ENCODE data around the gene SSBP3. TPM values are rescaled to one million over a fixed set of nuclear protein-coding genes. Genes with fewer than 3 reads are reported as not detected.

The SSBP3 gene
- total and polyA plus RNA-seq, 9 of the 15 experiments (the other 6 are each of a cell fraction or from before 2014, with no cell fraction given): 8.7 to 108 (median 33.8) TPM

DNA sequence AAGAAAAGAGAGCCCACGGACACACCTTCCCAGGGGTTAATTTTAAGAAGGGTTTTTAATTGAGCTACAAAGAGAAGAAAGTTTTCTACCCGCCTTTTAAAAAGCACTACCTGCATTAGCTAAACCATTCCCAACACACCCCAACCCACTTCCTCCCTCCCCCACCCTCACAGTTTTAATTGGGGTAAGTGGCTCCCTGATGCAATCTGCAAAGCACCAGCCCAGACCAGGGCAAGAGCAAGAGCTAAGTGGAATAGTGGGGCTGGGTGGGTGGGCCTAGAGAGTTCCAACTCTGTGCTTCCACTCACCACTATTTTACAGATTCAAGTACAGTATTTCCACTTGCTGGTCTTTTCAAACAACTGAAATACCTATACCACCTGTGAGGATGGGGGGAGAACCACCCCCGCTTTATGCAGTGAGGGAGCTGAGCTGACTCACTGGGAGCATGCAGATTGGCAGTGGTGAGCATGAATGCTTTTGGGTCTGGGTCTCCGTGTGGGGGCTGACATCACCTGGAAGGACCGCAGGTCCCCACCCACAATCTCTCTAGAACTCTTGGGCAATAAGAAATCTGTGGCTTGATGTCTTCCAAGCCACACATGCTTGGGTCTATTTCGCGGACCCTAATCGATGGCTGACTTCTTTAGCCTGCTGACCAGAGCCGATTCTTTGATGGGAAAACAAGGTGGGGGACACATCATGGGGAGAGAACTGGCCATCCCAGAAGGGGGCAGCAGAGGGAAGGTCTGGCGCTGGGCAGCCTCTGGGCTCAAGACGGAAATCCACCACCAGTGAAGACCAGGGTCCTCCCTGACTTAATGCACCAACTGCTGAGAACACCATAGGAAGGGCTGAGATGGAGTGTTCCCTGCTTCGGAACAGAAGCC is 95.5 kb downstream of the SSBP3 start (continued):
- TF ChIP-seq, protein P1, sequence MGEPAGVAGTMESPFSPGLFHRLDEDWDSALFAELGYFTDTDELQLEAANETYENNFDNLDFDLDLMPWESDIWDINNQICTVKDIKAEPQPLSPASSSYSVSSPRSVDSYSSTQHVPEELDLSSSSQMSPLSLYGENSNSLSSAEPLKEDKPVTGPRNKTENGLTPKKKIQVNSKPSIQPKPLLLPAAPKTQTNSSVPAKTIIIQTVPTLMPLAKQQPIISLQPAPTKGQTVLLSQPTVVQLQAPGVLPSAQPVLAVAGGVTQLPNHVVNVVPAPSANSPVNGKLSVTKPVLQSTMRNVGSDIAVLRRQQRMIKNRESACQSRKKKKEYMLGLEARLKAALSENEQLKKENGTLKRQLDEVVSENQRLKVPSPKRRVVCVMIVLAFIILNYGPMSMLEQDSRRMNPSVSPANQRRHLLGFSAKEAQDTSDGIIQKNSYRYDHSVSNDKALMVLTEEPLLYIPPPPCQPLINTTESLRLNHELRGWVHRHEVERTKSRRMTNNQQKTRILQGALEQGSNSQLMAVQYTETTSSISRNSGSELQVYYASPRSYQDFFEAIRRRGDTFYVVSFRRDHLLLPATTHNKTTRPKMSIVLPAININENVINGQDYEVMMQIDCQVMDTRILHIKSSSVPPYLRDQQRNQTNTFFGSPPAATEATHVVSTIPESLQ (CRISPR knock-in tag; IDR thresholded peaks at IDR 0.05): peak; percentile 41; the same call in 1 of the 2 replicates
- TF ChIP-seq ZZZ3 (IDR thresholded peaks at IDR 0.05): no peak
- TF ChIP-seq CC2D1A (IDR thresholded peaks at IDR 0.05): 0 out of 2 replicates have a peak, but pooled peaks have one; percentile 16
- TF ChIP-seq BHLHE40 (IDR thresholded peaks at IDR 0.05; ENCODE audit: low read length): peak; percentile 14; the same call in 1 of the 2 replicates
- TF ChIP-seq, protein P2, sequence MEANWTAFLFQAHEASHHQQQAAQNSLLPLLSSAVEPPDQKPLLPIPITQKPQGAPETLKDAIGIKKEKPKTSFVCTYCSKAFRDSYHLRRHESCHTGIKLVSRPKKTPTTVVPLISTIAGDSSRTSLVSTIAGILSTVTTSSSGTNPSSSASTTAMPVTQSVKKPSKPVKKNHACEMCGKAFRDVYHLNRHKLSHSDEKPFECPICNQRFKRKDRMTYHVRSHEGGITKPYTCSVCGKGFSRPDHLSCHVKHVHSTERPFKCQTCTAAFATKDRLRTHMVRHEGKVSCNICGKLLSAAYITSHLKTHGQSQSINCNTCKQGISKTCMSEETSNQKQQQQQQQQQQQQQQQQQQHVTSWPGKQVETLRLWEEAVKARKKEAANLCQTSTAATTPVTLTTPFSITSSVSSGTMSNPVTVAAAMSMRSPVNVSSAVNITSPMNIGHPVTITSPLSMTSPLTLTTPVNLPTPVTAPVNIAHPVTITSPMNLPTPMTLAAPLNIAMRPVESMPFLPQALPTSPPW (CRISPR knock-in tag; IDR thresholded peaks at IDR 0.05): 0 out of 2 replicates have a peak, but pooled peaks have one; percentile 49
- TF ChIP-seq CAMTA2 (CRISPR knock-in tag; conservative IDR thresholded peaks at IDR 0.05): no peak
- TF ChIP-seq, protein P3, sequence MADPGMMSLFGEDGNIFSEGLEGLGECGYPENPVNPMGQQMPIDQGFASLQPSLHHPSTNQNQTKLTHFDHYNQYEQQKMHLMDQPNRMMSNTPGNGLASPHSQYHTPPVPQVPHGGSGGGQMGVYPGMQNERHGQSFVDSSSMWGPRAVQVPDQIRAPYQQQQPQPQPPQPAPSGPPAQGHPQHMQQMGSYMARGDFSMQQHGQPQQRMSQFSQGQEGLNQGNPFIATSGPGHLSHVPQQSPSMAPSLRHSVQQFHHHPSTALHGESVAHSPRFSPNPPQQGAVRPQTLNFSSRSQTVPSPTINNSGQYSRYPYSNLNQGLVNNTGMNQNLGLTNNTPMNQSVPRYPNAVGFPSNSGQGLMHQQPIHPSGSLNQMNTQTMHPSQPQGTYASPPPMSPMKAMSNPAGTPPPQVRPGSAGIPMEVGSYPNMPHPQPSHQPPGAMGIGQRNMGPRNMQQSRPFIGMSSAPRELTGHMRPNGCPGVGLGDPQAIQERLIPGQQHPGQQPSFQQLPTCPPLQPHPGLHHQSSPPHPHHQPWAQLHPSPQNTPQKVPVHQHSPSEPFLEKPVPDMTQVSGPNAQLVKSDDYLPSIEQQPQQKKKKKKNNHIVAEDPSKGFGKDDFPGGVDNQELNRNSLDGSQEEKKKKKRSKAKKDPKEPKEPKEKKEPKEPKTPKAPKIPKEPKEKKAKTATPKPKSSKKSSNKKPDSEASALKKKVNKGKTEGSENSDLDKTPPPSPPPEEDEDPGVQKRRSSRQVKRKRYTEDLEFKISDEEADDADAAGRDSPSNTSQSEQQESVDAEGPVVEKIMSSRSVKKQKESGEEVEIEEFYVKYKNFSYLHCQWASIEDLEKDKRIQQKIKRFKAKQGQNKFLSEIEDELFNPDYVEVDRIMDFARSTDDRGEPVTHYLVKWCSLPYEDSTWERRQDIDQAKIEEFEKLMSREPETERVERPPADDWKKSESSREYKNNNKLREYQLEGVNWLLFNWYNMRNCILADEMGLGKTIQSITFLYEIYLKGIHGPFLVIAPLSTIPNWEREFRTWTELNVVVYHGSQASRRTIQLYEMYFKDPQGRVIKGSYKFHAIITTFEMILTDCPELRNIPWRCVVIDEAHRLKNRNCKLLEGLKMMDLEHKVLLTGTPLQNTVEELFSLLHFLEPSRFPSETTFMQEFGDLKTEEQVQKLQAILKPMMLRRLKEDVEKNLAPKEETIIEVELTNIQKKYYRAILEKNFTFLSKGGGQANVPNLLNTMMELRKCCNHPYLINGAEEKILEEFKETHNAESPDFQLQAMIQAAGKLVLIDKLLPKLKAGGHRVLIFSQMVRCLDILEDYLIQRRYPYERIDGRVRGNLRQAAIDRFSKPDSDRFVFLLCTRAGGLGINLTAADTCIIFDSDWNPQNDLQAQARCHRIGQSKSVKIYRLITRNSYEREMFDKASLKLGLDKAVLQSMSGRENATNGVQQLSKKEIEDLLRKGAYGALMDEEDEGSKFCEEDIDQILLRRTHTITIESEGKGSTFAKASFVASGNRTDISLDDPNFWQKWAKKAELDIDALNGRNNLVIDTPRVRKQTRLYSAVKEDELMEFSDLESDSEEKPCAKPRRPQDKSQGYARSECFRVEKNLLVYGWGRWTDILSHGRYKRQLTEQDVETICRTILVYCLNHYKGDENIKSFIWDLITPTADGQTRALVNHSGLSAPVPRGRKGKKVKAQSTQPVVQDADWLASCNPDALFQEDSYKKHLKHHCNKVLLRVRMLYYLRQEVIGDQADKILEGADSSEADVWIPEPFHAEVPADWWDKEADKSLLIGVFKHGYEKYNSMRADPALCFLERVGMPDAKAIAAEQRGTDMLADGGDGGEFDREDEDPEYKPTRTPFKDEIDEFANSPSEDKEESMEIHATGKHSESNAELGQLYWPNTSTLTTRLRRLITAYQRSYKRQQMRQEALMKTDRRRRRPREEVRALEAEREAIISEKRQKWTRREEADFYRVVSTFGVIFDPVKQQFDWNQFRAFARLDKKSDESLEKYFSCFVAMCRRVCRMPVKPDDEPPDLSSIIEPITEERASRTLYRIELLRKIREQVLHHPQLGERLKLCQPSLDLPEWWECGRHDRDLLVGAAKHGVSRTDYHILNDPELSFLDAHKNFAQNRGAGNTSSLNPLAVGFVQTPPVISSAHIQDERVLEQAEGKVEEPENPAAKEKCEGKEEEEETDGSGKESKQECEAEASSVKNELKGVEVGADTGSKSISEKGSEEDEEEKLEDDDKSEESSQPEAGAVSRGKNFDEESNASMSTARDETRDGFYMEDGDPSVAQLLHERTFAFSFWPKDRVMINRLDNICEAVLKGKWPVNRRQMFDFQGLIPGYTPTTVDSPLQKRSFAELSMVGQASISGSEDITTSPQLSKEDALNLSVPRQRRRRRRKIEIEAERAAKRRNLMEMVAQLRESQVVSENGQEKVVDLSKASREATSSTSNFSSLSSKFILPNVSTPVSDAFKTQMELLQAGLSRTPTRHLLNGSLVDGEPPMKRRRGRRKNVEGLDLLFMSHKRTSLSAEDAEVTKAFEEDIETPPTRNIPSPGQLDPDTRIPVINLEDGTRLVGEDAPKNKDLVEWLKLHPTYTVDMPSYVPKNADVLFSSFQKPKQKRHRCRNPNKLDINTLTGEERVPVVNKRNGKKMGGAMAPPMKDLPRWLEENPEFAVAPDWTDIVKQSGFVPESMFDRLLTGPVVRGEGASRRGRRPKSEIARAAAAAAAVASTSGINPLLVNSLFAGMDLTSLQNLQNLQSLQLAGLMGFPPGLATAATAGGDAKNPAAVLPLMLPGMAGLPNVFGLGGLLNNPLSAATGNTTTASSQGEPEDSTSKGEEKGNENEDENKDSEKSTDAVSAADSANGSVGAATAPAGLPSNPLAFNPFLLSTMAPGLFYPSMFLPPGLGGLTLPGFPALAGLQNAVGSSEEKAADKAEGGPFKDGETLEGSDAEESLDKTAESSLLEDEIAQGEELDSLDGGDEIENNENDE (IDR thresholded peaks at IDR 0.05; ENCODE audit: low read depth, low read length): no peak
- TF ChIP-seq GTF2E2 (tag; IDR thresholded peaks at IDR 0.05): no peak
- TF ChIP-seq ILK (tag; IDR thresholded peaks at IDR 0.05; ENCODE audit: borderline replicate concordance, low read depth): no peak
- no peak for TF ChIP-seq SP1 (CRISPR knock-in tag; IDR thresholded peaks at IDR 0.05)
- TF ChIP-seq TCF3 (CRISPR knock-in tag; IDR thresholded peaks at IDR 0.05): 0 out of 2 replicates have a peak, but pooled peaks have one; percentile 7
